H7 (cell line): ENCODE measurements around the gene SAA4. TPM values are rescaled to one million over a fixed set of nuclear protein-coding genes. Genes with fewer than 3 reads are reported as not detected.
"Not testable (repeated sequence)": the region's sequence is repeated elsewhere in the genome, so short reads cannot be mapped to it uniquely, and the experiment has no call there.

ENCODE experiments used
- DNase-seq: peaks from one replicate; pipeline ENCODE4 v3.0.0; 2012
- H3K27me3 ChIP-seq: 2 replicates; pipeline ENCODE4 v1.6.0; 2011; ENCODE audit warnings: mild to moderate bottlenecking, low read length; ENCODE audit not compliant: control insufficient read depth, insufficient read depth
- H3K36me3 ChIP-seq: replicated peaks from 2 replicates; pipeline ENCODE4 v1.5.1; 2011; ENCODE audit warnings: low read length; ENCODE audit not compliant: control insufficient read depth, insufficient read depth
- H3K4me3 ChIP-seq: 2 replicates; pipeline ENCODE4 v1.5.1; 2011; ENCODE audit warnings: low read depth, mild to moderate bottlenecking, control low read depth, low read length, moderate library complexity; ENCODE audit not compliant: insufficient read depth
- total RNA-seq: library from RNA; depleted of rRNA; stranded (reverse); fragments of >200 nt; shearing (Covaris generic); gene quantifications from 2 replicates; pipeline ENCODE4 v1.2.3, GENCODE V29; 2014; rRNA removed

Gene SAA4, protein sequence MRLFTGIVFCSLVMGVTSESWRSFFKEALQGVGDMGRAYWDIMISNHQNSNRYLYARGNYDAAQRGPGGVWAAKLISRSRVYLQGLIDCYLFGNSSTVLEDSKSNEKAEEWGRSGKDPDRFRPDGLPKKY
- total RNA-seq = not detected in 2 replicates

DNA sequence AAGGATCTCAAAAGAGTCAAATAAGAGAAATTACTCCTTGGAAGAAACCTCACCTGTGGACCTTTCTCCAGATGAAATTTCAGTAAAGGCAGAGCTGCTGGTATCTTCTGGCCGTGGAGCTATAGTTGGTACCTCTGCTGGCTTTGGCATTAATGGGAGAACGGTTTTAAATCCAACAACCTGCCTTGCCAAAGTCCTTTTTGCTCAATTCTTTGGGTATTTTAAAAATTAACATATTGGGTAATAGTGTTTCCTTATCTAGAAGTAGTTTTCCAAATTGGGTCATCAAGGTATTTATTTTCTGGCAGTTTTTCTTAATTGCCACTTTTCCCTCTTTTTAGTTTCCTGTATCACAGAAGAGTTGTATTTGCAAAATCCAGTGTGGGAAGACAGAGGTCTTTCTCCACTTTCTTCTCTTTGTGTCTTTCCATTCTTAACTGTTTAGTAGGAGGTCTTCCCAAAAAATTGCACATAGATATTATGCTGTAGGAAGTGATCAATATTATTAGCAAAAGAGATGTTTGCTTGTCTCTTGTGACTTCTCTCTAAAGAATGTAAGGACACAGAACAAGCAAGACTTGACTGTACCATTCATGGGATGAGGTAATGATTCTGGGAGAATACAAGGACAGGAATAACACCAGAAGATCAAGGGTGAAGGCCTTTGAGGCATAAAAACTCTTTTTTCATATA lies at the start of gene SAA4:
Gene SAA4, minus strand, starts transcription at position 139 of the 693 bp plus-strand sequence. CDS start 876 bp downstream, outside the sequence.
- no peak within 1 kb of the TSS for H3K4me3 ChIP-seq
- H3K27me3 ChIP-seq = peaks cover 4% of the 10 kb centered on the region; the same call in 1 of the 2 replicates
- H3K36me3 ChIP-seq = no peaks in the 10 kb centered on the region
- no peak for DNase-seq

DNA sequence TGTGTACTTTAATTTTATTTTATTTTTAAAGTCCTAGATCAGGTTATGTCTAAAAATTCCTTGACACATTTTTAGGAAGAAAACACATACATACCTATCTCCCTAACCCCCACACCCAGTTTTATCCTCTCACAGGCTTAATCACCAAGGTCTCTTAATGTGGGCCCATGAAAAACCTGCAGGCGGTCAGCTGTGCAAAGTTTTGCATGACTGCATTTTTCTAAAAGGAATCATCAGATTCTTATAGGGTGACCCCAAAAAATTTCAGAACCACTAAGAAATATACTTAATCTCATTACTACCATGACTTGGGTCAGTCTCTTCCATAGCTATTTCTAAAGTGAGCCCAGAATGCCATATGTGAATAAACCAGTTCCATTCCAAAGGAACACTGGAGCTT lies 49.2 kb upstream of the SAA4 start:
- H3K4me3 ChIP-seq = no peak overlapping the region
- H3K27me3 ChIP-seq = no peaks in the 10 kb centered on the region
- peaks cover 22% of the 10 kb centered on the region for H3K36me3 ChIP-seq
- DNase-seq = no peak

DNA sequence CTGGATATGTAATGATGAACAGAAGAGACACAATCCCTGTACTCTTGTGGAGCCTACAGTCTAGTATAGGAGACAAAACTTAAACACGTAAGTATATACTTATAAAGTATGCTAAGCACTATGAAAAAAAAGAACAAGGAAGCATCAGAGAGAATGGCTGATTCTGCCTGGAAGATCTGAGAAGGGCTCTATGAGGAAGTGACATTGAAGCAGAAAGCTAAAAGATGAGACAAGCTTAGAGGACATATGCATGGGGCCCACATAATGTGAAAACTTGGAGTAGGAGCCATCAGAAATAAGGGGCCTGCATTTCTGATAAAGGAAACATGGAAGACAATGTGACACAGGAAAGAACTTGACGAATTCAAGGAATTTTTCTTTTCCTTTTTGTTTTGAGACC lies 46.0 kb upstream of the SAA4 start:
- Histone ChIP-seq H3K27me3 (no peaks in the 10 kb centered on the region), H3K36me3 (peaks cover 21% of the 10 kb centered on the region), H3K4me3 (no peak overlapping the region)
- no peak for DNase-seq

DNA sequence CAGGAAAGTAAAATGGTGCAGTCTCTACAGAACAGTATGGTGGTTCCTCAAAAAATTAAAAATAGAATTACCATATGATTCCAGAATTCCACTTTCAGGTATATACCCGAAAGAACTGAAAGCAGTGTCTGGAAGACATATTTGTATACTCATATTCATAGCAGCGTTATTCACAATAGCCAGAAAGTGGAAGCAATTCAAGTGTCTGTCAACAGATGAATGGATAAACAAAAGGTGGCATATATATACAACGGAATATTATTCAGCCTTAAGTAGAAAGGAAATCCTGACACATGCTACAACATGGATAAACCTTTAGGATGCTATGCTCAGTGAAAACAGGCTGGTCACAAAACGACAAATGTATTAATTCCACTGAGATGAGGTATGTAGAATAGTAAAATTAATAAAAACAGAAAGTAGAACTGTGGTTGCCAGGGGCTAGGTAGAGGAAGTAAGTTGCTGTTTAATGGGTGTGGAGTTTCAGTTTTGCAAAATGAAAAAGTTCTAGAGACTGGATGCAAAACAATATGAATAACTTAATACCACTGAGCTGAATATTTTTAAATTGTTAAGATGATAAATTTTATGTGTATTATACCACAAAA lies 43.9 kb upstream of the SAA4 start:
- H3K36me3 ChIP-seq = peaks cover 11% of the 10 kb centered on the region
- no peak for DNase-seq
- H3K27me3 ChIP-seq = no peaks in the 10 kb centered on the region
- H3K4me3 ChIP-seq = no peak overlapping the region

DNA sequence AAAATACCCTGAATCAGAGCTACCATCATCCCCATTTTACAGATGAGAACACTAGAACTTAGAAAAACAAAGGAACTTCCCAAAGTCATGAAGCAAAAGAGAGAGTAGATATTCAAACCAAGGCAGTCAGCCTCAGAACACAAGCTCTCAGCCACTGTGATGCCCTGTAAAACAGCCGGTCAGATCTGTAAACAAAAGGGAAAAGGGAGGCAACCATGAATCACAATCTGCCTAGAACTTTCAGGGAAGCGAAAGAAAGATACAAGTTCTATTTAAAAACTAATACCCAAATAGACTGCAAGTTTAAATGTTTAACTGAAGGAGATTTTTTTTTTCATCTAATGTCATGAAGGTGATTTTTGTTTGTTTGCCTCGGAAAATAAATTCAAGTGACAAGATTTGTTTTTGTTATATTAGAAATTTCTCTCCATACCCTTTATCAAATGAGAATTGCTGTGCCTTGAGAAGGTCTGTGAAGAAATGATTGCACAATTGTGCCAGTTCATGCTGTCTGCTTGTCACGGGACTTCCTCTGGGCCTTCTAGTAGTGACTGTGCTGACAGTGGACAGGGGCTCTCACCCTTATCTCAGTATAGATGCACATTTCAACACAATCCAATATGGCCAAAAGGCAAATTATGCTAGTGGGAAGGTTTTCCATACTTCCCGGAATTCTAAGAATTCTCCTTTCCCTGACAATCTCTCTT lies 41.1 kb upstream of the SAA4 start:
- Histone ChIP-seq H3K4me3 (no peak overlapping the region), H3K27me3 (no peaks in the 10 kb centered on the region), H3K36me3 (peaks cover 6% of the 10 kb centered on the region)
- no peak for DNase-seq

DNA sequence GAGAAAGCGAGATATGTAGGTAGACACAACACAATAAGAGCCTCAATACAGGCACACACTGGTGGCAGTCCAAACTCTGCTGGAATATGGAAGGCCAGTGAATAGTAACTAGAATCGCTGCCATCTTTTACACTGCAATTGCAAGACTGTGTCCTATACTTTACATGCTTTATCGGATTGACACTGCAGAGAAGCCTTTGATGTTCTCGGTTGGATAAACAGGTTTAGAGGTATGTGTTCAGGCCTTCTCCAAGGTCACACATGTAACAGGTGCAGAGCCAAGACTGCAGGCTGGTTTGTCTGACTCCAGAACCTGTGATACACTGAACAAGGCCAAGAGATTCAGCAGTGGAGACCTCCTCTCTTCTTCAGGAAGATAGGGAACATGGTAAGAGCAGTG lies 34.6 kb upstream of the SAA4 start:
- H3K36me3 ChIP-seq = no peaks in the 10 kb centered on the region
- no peak overlapping the region for H3K4me3 ChIP-seq
- no peaks in the 10 kb centered on the region for H3K27me3 ChIP-seq
- DNase-seq = no peak

DNA sequence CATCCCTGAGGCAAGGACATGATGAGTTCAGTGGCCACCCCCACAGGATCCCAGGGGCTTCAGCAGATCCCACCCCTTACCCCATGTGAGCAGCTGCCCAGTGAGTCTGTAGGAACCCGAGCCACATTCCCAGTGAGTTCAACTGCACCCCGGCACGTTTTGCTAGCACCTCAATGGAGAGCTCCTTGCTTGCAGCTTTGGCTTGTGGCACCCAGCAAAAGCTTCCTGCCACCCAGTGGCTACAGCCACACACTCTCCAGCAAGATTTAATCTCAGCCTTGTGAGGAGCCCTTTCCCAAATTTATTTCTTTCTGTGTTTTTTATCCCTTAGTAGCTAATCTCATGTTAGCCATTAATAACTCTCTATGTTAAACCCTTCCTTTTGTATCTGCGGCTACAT lies 33.5 kb upstream of the SAA4 start:
- H3K4me3 ChIP-seq = no peak overlapping the region
- no peaks in the 10 kb centered on the region for H3K27me3 ChIP-seq
- DNase-seq = peak; percentile 32
- no peaks in the 10 kb centered on the region for H3K36me3 ChIP-seq

DNA sequence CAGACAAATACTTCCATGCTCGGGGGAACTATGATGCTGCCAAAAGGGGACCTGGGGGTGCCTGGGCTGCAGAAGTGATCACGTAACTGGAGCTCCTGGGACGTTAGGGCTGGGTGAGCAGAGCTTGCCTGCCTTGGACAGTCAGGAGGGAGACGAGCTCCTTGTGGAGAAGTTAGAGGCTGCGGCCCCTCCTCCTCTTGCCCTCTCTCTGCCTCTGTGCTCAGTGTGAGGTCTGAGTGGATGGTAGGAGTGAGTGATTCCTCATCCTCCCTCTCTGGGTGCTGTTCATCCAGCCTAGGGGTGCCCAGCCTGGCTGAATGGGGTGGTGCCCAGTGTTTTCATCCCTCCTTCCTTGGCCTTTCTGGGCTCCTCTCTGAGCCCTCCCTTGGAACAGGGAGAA lies 32.6 kb upstream of the SAA4 start:
- not testable (repeated sequence) for H3K36me3 ChIP-seq, H3K27me3 ChIP-seq, DNase-seq, H3K4me3 ChIP-seq

DNA sequence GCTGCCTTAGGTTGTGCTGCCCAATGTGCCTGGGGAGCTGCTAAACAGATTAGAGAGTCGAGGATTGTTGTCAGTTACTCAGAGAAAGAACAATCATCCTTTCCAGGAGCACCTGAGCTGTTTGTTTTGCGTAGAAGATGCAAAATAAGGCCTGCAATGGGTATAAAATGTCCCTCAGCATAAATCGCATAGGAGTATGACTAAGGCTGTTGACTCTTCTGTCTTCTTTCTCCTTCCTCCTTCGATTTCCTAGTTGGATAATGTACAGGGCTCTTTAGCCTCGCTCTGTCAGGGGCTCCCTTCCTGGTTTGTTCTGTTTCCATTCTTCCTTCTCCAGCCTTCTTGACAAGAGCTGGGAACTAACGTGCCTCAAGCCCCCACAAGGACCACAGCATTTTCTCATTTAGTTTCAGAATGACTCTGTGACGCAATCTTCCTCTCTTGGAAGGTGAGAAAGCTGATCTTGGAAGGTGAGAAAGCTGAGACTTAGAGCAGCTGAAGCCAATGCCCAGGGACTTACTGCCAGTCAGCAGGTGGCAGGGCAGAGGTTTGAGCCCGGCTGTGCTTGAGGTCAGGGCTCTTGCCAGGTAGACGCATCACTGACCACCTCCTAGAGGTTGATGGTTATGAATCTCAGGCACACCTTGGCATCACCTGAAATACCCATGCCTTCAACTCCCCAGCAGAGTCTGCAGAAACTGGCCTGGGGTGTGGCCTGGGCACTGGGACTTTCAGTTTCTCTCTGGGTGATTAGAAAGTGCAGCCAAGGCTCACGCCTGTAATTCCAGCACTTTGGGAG lies 30.9 kb upstream of the SAA4 start:
- H3K4me3 ChIP-seq, H3K27me3 ChIP-seq, DNase-seq, H3K36me3 ChIP-seq: not testable (repeated sequence)

DNA sequence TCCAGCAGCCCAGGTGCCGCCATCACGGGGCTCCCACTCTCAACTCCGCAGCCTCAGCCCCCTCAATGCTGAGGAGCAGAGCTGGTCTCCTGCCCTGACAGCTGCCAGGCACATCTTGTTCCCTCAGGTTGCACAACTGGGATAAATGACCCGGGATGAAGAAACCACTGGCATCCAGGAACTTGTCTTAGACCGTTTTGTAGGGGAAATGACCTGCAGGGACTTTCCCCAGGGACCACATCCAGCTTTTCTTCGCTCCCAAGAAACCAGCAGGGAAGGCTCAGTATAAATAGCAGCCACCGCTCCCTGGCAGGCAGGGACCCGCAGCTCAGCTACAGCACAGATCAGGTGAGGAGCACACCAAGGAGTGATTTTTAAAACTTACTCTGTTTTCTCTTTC lies 29.3 kb upstream of the SAA4 start, which contains the start of gene SAA1:
Gene SAA1, plus strand, starts transcription at position 316 of the 400 bp plus-strand sequence. CDS start 624 bp downstream, outside the sequence.
- H3K4me3 ChIP-seq = no peak within 1 kb of the TSS

DNA sequence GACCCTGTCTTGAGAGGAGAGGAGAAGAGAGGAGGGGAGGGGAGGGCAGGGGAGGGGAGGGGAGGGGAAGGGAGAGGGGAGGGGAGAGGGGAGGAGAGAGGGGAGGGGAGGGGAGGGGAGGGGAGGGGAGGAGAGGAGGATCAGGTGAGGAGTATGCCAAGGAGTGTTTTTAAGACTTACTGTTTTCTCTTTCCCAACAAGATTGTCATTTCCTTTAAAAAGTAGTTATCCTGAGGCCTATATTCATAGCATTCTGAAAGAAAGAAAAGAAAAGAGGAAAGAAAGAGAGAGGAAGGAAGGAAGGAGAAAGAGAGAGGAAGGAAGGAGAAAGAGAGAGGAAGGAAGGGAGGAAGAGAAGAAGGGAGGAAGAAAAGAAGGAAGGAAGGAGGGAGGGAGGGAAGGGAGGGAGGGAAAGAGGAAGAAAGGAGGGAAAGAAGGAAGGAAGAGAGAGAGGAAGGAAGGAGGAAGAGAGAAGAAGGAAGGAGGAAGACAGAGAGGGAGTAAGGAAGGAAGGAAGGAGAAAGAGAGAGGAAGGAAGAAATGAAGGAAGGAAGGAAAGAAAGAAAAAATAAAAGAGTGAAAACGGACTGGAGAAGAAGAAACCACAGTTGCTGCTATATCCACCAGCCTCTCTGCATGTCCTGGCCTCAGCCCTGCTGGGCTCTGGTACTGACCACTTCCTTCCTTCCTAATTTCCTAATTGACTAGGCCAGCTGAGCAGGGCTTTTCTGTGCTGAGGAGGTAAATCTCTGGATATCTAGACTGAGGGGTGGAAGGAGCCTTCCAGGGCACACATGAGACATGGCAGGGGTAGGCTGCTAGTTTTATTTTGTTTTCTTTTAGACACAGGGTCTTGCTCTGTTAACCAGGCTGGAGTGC lies 28.3 kb upstream of the SAA4 start:
- Histone ChIP-seq H3K4me3 (no peak overlapping the region), H3K36me3 (no peaks in the 10 kb centered on the region), H3K27me3 (no peaks in the 10 kb centered on the region)
- no peak for DNase-seq

More for the DNA sequence above, 29.3 kb upstream of the SAA4 start, which contains the start of gene SAA1:
- no peaks in the 10 kb centered on the region for H3K36me3 ChIP-seq
- DNase-seq = no peak
- H3K27me3 ChIP-seq = no peaks in the 10 kb centered on the region

DNA sequence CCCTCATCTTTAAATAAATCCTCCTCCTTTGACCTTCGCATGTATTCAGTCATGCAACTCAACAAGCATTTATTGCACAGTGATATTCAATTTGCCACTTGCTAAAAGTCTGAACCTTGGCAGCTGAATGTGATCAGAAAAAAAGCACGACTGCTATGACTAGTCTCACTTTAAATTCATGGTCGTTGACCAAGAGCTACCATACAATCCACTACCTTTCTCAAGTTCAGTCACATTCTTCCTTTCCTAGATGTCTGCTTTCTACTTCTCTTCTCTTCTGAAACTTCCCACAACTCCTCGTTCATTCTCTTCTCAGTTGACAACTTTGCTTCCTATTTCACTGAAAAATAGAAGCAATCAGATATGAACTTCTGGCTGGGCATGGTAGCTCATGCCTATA lies 27.4 kb upstream of the SAA4 start:
- Histone ChIP-seq H3K27me3 (no peaks in the 10 kb centered on the region), H3K4me3 (no peak overlapping the region), H3K36me3 (no peaks in the 10 kb centered on the region)
- DNase-seq = no peak

DNA sequence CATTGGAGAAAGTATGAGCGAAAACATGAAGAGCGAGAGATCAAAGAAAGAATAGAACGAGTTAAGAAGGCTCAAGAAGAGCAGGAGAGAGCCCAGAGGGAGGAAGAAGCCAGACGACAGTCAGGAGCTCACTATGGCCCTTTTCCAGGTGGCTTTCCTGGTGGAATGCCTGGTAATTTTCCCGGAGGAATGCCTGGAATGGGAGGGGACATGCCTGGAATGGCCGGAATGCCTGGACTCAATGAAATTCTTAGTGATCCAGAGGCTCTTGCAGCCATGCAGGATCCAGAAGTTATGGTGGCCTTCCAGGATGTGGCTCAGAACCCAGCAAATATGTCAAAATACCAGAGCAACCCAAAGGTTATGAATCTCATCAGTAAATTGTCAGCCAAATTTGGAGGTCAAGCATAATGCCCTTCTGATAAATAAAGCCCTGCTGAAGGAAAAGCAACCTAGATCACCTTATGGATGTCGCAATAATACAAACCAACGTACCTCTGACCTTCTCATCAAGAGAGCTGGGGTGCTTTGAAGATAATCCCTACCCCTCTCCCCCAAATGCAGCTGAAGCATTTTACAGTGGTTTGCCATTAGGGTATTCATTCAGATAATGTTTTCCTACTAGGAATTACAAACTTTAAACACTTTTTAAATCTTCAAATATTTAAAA lies 26.2 kb upstream of the SAA4 start:
- not testable (repeated sequence) for H3K4me3 ChIP-seq, DNase-seq, H3K36me3 ChIP-seq, H3K27me3 ChIP-seq
